Measurements from ENCODE around the gene GDPD3.

- TF ChIP-seq CTCF (IDR thresholded peaks at IDR 0.05 in 2 of 3, conservative IDR thresholded peaks at IDR 0.05 in 1 of 3; ENCODE audit: control insufficient read depth in 2 of 3, extremely low read depth in 1 of 3, insufficient read depth in 1 of 3, low read depth in 3 of 3, low read length in 3 of 3) (no peak), POLR2AphosphoS5 (IDR thresholded peaks at IDR 0.05; ENCODE audit: low read length) (no peak), PBX3 (IDR thresholded peaks at IDR 0.05; ENCODE audit: insufficient replicate concordance, low read depth, low read length) (no peak), SPI1 (IDR thresholded peaks at IDR 0.05; ENCODE audit: borderline replicate concordance, insufficient read depth, low read depth, low read length) (no peak), YY1 (IDR thresholded peaks at IDR 0.05; ENCODE audit: low read depth, low read length) (no peak)
Measured at GRCh38 chr16:30137897-30138296, 24.6 kb upstream of the GDPD3 start.
